ENCODE measurements around the gene CASP14. TPM values are rescaled to one million over a fixed set of nuclear protein-coding genes. Genes with fewer than 3 reads are reported as not detected.

Gene CASP14
- total RNA-seq, 1 experiment from 2014 or later: not detected

DNA sequence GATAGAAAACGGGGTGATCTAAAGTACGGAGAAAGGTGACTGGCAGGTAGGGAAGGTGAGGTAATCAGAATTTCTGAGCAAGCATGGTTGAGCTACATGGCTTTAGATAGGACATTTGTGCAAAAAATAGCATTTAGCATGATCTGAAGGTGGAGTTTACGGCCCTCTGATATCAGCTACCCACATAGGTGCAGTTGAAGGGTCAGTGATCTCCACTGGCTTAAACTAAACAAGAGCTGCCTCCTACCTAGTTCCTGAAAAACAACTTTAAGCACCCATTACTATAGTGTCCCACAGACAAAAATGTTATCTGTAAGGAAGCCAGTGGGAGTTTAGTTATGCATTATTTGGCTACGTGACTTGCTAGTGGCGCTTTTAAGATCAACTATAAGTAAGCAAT is 1.2 kb upstream of the CASP14 start:
- intact Hi-C loops (cut with micrococcal nuclease): no loop called here
- BruUV-seq (replicated peaks): no TSS peak
- ChIA-PET RAD21 (ENCODE audit: low non-redundant PET in 1 of 2, low total read pairs in 2 of 2, uncharacterized antibody in 2 of 2, unreplicated experiment in 2 of 2) (no interaction called here), POLR2A (no interaction called here), CTCF (no interaction called here)
- ATAC-seq (no peak), DNase-seq (ENCODE audit: low read depth, low spot score) (no peak)
- H3K9me3 ChIP-seq (ENCODE audit: control insufficient read depth in 1 of 2, insufficient read depth in 1 of 2, low read depth in 1 of 2, low read length in 2 of 2): no peaks in the 10 kb centered on the region
- H4K20me1 ChIP-seq (ENCODE audit: insufficient read depth): no peaks in the 10 kb centered on the region
- no peak overlapping the region for H3K4me3 ChIP-seq (replicated peaks in 1 of 2; ENCODE audit: low read depth in 1 of 2, low read length in 2 of 2)
- H3K4me2 ChIP-seq (ENCODE audit: low read length): no peak overlapping the region
- H3K27me3 ChIP-seq (ENCODE audit: insufficient read depth, low read length): peaks cover 55% of the 10 kb centered on the region
- H3K27ac ChIP-seq (ENCODE audit: low read depth, low read length): no peak overlapping the region
- H3K9me2 ChIP-seq (ENCODE audit: insufficient read depth): no peaks in the 10 kb centered on the region
- no peak overlapping the region for H2AFZ ChIP-seq (ENCODE audit: low read depth, low read length, poor library complexity, severe bottlenecking)
- H3K79me2 ChIP-seq (ENCODE audit: insufficient read depth, low read length): no peaks in the 10 kb centered on the region
- H3K9ac ChIP-seq (ENCODE audit: low read length): no peak overlapping the region
- TF ChIP-seq, protein P1, sequence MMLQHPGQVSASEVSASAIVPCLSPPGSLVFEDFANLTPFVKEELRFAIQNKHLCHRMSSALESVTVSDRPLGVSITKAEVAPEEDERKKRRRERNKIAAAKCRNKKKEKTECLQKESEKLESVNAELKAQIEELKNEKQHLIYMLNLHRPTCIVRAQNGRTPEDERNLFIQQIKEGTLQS (IDR thresholded peaks at IDR 0.05): no peak
- TF ChIP-seq SIN3A (IDR thresholded peaks at IDR 0.05; ENCODE audit: low read depth) (no peak), ZNF274 (IDR thresholded peaks at IDR 0.05; ENCODE audit: low read depth, low read length) (no peak), TCF7L2 (IDR thresholded peaks at IDR 0.05; ENCODE audit: borderline replicate concordance, extremely low read depth, insufficient read depth, insufficient read length) (no peak), YY1 (IDR thresholded peaks at IDR 0.05; ENCODE audit: extremely low read depth, insufficient replicate concordance, low read depth, low read length) (no peak), ELF1 (IDR thresholded peaks at IDR 0.05; ENCODE audit: borderline replicate concordance, low read depth) (no peak)
- H3K36me3 ChIP-seq (ENCODE audit: control insufficient read depth in 1 of 2, insufficient read depth in 2 of 2, low read length in 2 of 2): no peaks in the 10 kb centered on the region
- no peaks in the 10 kb centered on the region for H3K4me1 ChIP-seq (ENCODE audit: control insufficient read depth in 1 of 2, insufficient read depth in 2 of 2, low read length in 2 of 2)

- H3K9me2 ChIP-seq (ENCODE audit: insufficient read depth): no peaks in the 10 kb centered on the region
- ChIA-PET CTCF (no interaction called here), POLR2A (no interaction called here), RAD21 (ENCODE audit: low non-redundant PET in 1 of 2, low total read pairs in 2 of 2, uncharacterized antibody in 2 of 2, unreplicated experiment in 2 of 2) (no interaction called here)
- TF ChIP-seq EZH2phosphoT487 (IDR thresholded peaks at IDR 0.05; ENCODE audit: borderline replicate concordance): no peak
- TF ChIP-seq, protein P2, sequence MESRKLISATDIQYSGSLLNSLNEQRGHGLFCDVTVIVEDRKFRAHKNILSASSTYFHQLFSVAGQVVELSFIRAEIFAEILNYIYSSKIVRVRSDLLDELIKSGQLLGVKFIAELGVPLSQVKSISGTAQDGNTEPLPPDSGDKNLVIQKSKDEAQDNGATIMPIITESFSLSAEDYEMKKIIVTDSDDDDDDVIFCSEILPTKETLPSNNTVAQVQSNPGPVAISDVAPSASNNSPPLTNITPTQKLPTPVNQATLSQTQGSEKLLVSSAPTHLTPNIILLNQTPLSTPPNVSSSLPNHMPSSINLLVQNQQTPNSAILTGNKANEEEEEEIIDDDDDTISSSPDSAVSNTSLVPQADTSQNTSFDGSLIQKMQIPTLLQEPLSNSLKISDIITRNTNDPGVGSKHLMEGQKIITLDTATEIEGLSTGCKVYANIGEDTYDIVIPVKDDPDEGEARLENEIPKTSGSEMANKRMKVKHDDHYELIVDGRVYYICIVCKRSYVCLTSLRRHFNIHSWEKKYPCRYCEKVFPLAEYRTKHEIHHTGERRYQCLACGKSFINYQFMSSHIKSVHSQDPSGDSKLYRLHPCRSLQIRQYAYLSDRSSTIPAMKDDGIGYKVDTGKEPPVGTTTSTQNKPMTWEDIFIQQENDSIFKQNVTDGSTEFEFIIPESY (IDR thresholded peaks at IDR 0.05; ENCODE audit: extremely low read depth, insufficient replicate concordance, low read length): no peak
- no peak for TF ChIP-seq CBX3 (IDR thresholded peaks at IDR 0.05; ENCODE audit: low read depth)
- TF ChIP-seq ELF1 (IDR thresholded peaks at IDR 0.05; ENCODE audit: borderline replicate concordance, low read depth): no peak
- TF ChIP-seq POLR2A (IDR thresholded peaks at IDR 0.05; ENCODE audit: borderline replicate concordance, extremely low read depth, insufficient read depth, insufficient read length): no peak
- TF ChIP-seq CEBPB (IDR thresholded peaks at IDR 0.05; ENCODE audit: low read depth): no peak
- no peak for TF ChIP-seq MAX (IDR thresholded peaks at IDR 0.05)
- TF ChIP-seq SIN3A (IDR thresholded peaks at IDR 0.05; ENCODE audit: low read depth): no peak
- no peak for TF ChIP-seq SRF (IDR thresholded peaks at IDR 0.05; ENCODE audit: low read depth)
- no peak overlapping the region for H3K27ac ChIP-seq (ENCODE audit: low read depth, low read length)
- no peaks in the 10 kb centered on the region for H3K9me3 ChIP-seq (ENCODE audit: control insufficient read depth in 1 of 2, insufficient read depth in 1 of 2, low read depth in 1 of 2, low read length in 2 of 2)
- no peak overlapping the region for H3K4me2 ChIP-seq (ENCODE audit: low read length)
- no peaks in the 10 kb centered on the region for H3K36me3 ChIP-seq (ENCODE audit: control insufficient read depth in 1 of 2, insufficient read depth in 2 of 2, low read length in 2 of 2)
- DNase-seq (ENCODE audit: low read depth, low spot score) (no peak), ATAC-seq (no peak)
- no peak overlapping the region for H3K9ac ChIP-seq (ENCODE audit: low read length)
- peaks cover 61% of the 10 kb centered on the region for H3K27me3 ChIP-seq (ENCODE audit: insufficient read depth, low read length)
- no TSS peak for BruUV-seq (replicated peaks)
- H3K79me2 ChIP-seq (ENCODE audit: insufficient read depth, low read length): no peaks in the 10 kb centered on the region
- intact Hi-C loops (cut with micrococcal nuclease): no loop called here
- no peak overlapping the region for H2AFZ ChIP-seq (ENCODE audit: low read depth, low read length, poor library complexity, severe bottlenecking)
- no peaks in the 10 kb centered on the region for H3K4me1 ChIP-seq (ENCODE audit: control insufficient read depth in 1 of 2, insufficient read depth in 2 of 2, low read length in 2 of 2)
- H3K4me3 ChIP-seq (replicated peaks in 1 of 2; ENCODE audit: low read depth in 1 of 2, low read length in 2 of 2): no peak overlapping the region
- no peaks in the 10 kb centered on the region for H4K20me1 ChIP-seq (ENCODE audit: insufficient read depth)
Observed at GRCh38 chr19:15050639-15051038, 1.4 kb downstream of the CASP14 start.
